ENCODE data around the gene ACD.

The ACD gene

DNA sequence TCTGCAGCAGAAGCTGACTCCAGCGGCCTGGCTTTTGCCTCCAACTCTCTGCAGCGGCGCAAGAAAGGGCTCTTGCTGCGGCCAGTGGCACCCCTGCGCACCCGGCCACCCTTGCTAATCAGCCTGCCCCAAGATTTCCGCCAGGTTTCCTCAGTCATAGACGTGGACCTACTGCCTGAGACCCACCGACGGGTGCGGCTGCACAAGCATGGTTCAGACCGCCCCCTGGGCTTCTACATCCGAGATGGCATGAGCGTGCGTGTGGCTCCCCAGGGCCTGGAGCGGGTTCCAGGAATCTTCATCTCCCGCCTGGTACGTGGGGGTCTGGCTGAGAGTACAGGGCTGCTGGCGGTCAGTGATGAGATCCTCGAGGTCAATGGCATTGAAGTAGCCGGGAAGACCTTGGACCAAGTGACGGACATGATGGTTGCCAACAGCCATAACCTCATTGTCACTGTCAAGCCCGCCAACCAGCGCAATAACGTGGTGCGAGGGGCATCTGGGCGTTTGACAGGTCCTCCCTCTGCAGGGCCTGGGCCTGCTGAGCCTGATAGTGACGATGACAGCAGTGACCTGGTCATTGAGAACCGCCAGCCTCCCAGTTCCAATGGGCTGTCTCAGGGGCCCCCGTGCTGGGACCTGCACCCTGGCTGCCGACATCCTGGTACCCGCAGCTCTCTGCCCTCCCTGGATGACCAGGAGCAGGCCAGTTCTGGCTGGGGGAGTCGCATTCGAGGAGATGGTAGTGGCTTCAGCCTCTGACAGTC, 2.0 kb upstream of the ACD start:
- no peak for DNase-seq (ENCODE audit: low spot score)

DNA sequence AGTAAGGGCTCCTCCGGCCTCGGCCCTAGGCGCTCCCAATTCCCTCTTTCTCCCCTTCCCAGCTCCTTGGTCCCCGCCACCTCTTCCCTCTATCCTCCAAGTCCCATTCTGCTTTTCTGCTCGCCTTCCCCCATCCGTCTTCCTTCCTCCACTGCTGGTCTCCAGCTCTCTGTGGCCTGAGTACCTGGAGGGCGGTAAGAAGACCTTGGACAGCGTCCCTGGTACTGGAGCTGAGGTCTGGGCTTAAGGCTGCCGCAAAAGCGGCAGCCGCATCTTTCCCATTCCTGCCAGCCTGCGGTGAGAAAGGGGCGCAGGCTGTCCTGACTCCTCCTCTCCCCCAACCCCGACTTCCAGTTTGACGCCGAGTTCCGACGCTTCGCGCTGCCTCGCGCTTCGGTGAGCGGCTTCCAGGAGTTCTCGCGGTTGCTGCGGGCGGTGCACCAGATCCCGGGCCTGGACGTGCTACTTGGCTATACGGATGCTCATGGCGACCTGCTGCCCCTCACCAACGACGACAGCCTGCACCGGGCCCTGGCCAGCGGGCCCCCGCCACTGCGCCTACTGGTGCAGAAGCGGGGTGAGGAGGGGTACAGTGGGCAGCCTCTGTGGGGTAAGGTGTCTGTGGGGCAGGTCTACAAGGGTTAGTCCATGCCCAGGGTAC, 1.2 kb upstream of the ACD start:
- DNase-seq (ENCODE audit: low spot score): peak; percentile 37

DNA sequence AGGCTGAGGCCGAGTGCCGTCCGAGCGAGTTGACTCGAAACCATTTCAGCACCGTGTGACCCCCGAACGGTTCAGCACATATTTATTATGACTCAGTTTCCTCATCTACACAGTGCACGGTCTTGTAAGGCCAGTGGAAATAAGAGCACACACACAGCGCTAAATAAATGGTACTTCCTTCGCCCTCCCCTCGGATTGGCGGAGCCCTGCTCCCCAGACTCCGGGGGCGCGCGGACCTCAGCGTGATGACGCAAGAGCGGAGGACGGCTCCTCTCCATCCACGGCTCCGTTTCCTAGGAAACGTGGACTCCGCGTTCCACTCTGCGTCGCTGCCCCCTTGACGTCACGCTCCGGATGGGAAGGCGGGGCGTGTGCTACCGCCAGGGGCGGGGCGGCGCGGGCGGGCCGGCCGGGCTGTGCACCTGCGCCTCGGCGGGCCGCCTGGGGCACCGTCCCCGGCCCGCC, 536 bp upstream of the ACD start, which contains the start of gene PARD6A:
TSS of gene PARD6A (plus strand) at position 397 of the 465 bp plus-strand sequence. CDS start 79 bp downstream, outside the sequence.
- DNase-seq (ENCODE audit: low spot score): peak; percentile 99

DNA sequence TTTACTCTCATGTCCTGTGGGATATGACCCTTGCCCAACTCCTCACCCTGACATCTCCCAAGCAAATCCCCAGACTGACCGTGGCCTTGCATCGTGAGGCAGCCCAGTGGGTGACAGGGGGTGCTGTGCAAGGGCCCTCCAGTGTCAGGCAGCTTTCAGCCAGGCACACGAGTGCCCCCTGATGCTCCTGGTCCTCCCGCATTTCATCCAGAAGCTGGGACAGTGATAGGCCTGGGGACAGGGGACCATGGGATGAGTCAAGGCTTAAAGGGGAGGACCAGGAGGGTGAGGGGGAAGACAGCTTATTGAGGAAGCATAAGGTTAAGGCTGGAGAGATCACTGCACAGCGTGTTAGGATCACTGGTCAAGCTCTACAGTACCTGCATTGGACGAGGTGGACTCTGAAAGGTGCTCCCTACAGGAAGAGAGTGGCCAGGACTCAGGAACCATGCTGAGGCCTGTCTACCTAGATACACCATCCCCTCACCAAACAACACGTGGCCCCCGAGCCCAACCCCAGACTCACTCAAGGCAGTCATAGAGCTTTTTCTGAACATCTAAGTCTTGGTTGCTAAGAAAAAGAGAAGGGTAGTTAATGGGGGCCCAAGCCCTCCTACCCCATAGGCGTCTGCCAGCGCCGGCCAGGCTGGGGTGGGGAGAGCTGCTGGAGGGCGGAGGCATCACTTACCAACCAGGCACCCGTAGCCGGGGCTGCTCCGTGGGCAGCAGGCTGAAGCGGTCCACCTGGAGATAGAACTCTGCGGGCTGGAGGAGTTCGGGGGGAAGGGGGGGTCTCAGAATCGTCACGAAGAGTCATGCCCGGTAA, 998 bp downstream of the ACD start:
- no peak for DNase-seq (ENCODE audit: low spot score)

DNA sequence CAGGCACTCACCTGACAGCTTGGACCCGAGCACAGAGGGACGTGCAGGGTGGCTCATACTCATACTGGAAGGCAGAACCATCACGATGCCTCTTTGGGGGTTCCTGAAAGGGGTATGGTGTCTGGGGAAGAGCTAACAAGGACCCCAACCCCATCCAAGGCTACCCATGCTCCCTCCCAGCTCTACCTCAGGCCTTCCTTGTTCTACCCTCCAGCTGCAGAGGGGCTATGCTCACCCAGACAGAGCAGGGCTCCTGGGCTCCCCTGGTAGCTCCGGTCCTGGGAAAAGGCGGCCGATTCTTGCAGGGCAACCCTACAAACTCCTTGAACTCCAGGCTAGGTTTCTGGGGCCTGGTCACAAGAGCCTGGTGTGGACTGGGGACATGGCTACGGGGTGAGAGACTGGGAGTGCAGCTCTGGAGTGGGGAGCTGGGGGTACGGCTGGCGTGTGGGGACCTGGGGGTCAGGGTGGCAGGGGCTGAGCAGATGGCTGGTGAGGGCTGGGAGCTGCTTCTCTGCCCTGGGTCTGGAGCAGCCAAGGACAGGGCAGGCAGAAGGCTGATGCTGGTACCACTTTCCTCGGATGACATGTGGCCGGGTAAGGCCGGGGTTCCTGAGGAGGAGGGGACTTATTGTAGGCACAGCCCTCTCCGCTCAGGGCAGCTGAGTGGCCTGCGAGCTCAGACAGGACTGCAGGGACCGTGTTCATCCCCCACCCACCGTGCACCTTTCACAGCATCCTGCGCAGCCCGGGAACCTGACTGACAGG, 2.1 kb downstream of the ACD start:
- DNase-seq (ENCODE audit: low spot score): no peak

DNA sequence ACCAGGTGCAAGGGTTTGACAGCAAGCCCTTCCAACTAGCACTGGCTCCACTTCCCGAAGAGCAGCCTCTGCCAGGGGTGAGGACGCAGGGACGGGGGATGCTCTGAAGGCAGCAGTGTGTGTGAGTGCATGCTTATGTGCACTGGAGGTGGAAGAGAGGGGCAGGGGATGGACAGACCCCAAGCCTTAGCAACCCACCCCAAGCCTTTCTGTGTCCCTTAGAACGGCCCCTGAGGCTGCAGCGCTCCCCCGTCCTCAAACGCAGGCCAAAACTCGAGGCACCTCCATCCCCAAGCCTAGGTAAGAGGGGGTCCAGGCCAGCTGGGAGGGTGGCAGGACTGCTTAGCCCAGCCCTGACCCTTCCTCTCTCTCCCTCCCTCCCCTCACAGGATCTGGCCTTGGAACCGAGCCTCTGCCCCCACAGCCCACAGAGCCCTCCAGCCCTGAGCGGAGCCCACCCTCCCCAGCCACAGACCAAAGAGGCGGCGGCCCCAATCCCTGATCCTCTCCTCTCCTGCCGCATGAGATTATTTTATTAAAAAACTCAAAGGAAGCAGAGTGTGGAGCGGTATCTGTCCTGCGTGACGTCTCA, 2.9 kb downstream of the ACD start:
- no peak for DNase-seq (ENCODE audit: low spot score)

DNA sequence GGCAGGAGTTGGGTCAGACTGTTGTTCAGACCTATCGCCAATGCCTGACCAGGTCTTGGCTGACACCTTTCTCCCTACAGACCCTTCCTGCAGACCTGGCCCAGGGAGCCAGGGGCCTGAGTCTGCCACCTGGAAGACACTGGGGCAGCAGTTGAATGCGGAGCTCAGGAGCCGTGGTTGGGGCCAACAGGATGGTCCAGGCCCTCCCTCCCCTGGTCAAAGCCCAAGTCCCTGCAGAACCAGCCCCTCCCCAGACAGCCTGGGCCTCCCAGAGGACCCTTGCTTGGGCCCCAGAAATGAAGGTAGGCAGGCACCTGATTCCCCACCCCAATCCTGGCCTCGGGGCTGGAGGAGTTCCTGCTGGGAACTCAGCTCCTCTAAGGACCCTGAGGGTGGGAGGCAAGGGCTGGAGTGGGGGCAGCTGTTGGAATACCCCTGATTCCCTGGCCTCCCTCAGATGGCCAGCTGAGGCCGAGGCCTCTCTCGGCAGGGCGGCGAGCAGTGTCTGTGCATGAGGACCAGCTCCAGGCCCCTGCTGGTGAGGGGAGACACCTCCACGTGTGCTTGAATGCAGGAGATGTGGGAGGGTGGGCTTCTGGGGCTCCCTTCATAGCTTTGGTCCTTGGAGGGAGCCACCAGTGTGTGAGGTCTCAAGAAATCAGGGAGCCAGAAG, 3.6 kb downstream of the ACD start:
- DNase-seq (ENCODE audit: low spot score): no peak

DNA sequence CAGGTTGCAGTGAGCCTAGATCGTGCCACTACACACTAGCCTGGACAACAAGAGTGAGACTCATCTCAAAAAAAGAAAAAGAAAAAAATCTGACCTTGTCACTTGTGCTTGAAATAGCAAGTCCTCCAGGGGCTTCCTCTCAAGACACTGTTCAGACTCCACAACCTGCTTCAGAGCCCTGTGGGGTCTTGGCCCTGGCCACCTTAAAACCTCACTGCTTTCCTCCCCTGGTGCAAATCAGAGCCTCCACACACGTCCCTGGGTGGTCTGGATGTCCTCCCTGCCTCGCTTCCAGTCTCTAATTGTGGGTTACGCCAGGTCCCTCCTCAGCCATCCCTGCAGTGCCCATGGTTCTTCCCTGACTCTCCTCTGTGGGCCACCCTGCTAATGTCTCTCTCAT, 4.7 kb downstream of the ACD start:
- no peak for DNase-seq (ENCODE audit: low spot score)

DNA sequence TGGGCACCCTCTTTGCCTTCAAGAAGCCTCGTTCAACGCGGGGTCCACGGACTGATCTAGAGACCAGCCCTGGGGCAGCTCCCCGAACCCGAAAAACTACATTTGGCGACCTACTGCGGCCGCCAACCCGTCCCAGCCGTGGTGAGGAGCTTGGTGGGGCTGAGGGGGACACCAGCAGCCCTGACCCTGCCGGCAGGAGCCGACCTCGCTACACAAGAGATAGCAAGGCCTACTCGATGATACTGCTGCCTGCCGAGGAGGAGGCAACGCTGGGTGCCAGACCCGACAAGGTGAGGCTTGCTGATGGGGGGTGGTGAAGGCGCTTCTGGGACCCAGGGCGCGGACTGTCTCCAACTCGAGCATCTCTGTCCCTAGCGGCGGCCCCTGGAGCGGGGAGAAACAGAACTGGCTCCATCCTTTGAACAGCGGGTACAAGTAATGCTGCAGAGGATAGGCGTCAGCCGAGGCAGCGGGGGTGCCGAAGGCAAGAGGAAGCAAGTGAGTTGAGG, 5.6 kb downstream of the ACD start:
- DNase-seq (ENCODE audit: low spot score): no peak

DNA sequence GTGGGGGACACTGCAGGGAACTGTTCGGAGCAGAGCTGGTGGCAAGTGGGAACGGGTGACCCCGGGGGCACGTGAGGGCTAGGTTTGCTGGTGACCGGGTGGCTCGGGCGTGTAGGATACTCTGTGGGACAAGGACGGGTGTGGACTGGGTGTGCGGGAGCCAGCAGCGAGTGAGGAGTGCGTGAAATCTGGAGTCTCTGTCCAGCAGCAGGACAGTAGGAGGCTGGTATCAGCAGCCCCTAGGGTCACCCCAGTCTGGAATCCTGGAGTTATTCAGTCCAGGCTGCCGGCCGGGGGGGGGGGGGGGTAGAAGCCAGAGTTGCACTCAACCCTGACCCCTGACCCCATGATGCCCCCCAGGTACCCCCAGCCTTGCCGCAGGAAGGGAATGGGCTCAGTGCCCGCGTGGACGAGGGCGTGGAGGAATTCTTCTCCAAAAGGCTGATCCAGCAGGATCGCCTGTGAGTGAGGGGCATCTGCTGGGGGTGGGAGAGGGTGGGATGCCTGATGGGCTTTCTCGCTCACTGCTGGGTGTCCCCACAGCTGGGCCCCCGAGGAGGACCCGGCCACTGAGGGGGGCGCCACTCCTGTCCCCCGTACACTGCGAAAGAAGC, 6.2 kb downstream of the ACD start:
- DNase-seq (ENCODE audit: low spot score): peak; percentile 34

DNA sequence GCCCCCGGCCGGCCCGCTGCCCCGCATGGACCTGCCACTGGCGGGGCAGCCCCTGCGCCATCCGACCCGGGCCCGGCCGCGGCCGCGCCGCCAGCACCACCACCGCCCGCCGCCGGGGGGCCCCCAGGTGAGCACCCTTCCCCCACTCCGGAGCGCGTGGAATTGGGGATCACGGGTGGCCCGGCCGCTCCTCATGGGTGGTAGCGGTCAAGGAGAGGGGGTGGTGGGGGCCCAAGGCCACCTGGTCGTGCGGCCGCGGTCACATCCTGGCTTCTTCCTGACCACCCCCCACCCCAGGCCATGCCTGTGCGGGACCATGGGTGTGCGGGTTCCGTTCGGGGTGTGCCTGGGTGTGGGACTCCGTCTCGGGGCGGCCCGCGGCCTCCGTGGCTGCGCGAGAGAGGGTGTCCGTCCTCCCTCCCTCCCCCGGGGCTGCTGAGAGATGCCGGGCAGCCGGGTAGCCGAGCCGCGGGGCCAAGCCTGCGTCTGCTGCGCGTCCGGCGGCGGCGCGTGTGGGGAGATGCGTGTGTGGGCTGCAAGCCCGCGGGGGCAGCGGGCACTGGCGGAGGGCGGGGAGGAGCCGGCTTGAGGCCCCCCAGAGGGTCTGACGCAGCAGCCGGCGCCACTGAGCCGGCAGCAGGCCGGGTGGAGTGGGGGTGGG, 6.8 kb downstream of the ACD start:
- DNase-seq (ENCODE audit: low spot score): peak; percentile 62

DNA sequence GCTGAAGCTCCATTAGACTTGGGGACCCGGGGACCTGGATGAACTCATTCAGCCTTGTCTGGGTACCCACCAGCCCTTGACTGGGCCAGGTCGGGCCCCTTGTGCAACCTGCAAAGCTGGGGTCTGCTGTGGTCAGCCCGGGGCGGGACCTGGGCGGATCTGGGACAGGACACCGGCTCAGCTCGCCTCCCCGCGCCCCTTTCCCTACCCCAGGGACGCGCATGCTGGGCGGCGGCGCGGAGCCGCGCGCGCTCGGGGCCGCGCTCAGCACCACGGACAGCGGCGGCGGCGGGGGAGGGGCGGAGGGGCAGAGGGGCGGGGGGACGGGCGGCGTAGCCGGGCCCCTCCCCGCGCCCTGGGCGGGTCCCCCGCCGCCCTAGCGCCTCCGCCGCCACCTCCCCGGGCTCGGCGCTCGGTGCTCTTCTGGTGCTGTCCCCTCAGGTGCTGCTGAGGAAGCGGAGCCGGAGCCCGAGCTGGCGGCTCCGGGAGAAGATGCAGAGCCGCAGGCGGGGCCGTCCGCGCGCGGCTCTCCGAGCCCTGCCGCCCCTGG, 7.4 kb downstream of the ACD start:
- DNase-seq (ENCODE audit: low spot score): peak; percentile 78

DNA sequence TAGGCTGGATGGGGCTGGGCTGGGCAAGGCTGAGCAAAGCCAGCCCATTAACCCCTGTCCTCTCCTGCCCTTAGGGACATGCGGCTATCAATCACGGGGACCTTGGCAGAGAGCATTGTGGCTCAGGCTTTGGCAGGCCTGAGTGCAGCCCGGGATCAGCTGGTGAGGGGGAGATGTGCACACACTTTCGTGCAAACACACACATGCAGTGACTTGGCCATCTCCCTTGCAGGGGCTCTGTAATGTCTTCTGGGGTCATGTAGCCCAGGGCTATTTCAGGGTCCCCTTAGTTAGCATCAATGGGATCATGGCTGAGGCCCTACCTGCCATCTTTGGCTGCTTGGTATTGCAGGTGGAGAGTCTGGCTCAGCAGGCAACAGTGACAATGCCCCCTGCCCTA, 8.2 kb downstream of the ACD start:
- DNase-seq (ENCODE audit: low spot score): no peak

DNA sequence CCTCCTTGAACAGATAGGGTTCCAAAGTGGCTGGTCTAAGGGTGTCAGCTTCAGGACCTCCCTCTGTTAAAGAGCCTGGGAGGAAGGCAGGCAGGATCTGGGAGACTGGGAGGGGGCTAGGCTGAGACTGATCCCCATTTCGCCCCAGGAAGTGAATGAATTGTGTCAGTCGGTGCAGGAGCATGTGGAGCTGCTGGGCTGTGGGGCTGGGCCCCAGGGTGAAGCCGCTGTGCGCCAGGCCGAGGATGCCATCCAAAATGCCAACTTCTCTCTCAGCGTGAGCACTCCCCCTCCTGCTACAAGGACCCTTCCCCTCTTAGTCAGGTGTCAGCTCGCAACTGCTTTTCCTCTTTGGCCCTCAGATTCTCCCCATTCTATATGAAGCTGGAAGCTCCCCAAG, 9.0 kb downstream of the ACD start:
- DNase-seq (ENCODE audit: low spot score): no peak

DNA sequence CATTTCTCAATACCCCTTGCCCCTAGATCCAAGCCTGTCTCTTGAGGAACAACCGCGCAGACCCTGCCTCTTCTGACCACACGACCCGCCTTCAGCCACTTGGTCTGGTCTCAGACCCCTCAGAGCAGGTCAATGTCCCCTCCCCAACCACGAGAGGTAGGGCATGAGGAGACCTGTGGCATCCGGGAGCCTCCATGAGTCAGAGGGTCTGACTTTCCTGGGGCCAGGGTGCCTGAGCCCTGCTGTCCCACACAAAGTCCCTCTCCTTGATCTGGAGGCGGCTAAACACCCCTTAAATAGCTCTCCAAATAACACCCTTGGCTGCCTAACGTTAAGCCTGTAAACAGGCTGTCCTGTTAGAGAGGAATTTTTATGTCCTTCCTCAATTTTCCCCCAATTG, 10.0 kb downstream of the ACD start:
- DNase-seq (ENCODE audit: low spot score): no peak

DNA sequence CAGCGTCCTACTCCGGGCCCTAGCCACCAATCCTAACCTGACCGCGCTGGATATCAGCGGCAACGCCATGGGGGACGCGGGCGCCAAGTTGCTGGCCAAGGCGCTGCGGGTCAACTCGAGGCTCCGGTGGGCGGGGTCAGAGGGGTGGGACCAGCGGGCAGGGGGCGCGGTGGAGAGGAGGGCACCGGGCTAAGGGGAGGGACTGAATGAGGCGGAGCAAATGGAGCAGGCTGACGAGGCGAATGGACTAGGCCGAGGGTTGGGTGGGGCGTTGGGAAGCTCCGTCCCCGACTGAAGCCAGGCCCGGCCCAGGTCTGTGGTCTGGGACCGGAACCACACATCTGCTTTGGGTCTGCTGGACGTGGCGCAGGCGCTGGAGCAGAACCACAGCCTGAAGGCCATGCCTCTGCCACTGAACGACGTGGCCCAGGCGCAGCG, 10.5 kb downstream of the ACD start:
- peak; percentile 63 for DNase-seq (ENCODE audit: low spot score)

DNA sequence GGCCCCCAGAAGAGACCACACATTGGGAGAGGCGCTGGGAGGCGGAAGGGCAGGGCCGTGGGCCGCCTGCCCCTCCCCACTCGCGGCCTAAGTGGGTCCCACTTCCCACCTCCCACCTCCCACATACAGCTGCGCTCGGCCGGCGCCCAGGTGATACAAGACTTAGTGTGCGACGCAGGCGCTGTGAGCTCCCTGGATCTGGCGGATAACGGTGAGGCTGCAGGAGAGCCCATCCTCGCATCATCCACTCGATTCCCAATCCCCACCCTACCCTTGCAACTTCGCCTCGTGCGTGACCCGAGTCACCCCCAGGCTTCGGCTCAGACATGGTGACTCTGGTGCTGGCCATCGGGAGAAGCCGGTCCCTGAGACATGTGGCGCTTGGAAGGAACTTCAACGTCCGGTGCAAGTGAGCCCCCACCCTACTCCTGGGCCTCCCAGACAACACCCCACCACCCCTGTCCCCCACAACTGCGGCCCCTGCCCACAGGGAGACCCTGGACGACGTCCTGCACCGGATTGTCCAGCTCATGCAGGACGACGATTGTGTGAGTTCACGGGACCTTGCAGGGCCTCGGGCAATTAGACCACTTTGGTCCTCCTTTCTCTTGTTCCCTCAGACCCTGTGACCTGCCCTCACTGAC, 11.2 kb downstream of the ACD start:
- no peak for DNase-seq (ENCODE audit: low spot score)

DNA sequence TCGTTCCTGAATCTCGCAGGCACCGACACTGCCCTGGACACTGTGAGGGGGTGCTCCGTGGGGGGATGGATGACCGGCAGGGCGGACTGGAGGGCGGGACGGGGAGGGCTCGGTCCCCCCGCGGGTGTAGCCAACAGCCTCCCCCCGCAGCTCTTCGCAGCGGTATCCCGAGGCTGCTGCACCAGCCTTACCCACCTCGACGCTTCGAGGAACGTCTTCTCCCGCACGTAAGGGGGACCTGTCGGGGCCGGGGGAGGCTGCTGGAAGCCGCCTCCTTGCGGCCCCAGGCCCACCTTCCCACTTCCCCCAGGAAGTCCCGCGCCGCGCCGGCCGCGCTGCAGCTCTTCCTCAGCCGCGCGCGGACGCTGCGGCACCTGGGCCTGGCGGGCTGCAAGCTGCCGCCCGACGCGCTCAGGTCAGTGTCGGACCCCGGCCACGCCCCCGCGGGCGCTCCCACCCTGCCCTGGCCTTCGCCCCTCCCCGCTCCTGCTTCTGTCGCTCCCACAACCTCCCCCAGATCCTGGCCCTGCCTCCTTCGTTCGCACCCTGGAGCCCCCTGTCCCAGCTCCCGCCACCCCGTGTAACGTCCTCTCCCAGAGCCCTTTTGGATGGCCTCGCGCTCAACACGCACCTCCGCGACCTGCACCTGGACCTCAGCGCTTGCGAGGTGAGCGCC, 11.8 kb downstream of the ACD start:
- DNase-seq (ENCODE audit: low spot score): no peak

Data from AG20443 (cell line).